Measurements from ENCODE around the gene OSBPL1A.

GRCh38 chr18:24118750-24119577 lies 278.7 kb downstream of the OSBPL1A start:
- TF ChIP-seq POLR2A (IDR thresholded peaks at IDR 0.05) (no peak), POLR2AphosphoS5 (IDR thresholded peaks at IDR 0.05) (no peak)
- TF ChIP-seq, protein P1, sequence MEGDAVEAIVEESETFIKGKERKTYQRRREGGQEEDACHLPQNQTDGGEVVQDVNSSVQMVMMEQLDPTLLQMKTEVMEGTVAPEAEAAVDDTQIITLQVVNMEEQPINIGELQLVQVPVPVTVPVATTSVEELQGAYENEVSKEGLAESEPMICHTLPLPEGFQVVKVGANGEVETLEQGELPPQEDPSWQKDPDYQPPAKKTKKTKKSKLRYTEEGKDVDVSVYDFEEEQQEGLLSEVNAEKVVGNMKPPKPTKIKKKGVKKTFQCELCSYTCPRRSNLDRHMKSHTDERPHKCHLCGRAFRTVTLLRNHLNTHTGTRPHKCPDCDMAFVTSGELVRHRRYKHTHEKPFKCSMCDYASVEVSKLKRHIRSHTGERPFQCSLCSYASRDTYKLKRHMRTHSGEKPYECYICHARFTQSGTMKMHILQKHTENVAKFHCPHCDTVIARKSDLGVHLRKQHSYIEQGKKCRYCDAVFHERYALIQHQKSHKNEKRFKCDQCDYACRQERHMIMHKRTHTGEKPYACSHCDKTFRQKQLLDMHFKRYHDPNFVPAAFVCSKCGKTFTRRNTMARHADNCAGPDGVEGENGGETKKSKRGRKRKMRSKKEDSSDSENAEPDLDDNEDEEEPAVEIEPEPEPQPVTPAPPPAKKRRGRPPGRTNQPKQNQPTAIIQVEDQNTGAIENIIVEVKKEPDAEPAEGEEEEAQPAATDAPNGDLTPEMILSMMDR (IDR thresholded peaks at IDR 0.05) = peak; percentile 88 to 97 (median 93)

All from transverse colon (tissue), 4 donors.